ENCODE data around the gene CCDC40. TPM values are rescaled to one million over a fixed set of nuclear protein-coding genes. Genes with fewer than 3 reads are reported as not detected.
A peak's percentile ranks its signal among the peaks of the same experiment; 100 is the strongest.
"Not testable (repeated sequence)": the region's sequence is repeated elsewhere in the genome, so short reads cannot be mapped to it uniquely, and the experiment has no call there.

The CCDC40 gene
- total RNA-seq, 1 experiment from 2014 or later: 5.7 TPM

GRCh38 chr17:80082403-80083135, 46.1 kb downstream of the CCDC40 start:
- DNase-seq (ENCODE audit: low read depth): peak; percentile 68

- DNase-seq (ENCODE audit: low read depth): no peak
Measured at GRCh38 chr17:80083136-80083661, 46.8 kb downstream of the CCDC40 start.

GRCh38 chr17:80084773-80085172, 48.3 kb downstream of the CCDC40 start:
- no peak for DNase-seq (ENCODE audit: low read depth)

DNA sequence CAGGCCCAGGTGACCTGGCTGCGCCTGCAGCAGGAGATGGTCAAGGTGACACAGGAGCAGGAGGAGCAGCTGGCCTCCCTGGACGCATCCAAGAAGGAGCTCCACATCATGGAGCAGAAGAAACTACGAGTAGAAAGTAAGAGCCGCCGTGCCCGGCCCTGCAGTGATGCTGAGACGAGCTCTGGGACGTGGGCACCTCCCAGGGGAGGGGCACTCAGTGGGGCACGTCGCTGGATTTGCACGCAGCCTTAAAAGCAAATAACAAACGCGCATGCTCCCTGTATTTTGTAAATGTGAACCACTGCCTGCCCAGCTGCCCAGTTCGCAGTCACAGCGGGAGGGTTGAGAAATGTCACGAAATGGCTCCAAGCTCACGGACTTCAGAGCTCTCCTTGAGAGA, 49.6 kb downstream of the CCDC40 start:
- no peak for DNase-seq (ENCODE audit: low read depth)

- no peak for DNase-seq (ENCODE audit: low read depth)
Measured at GRCh38 chr17:80086616-80087015, 50.2 kb downstream of the CCDC40 start.

DNA sequence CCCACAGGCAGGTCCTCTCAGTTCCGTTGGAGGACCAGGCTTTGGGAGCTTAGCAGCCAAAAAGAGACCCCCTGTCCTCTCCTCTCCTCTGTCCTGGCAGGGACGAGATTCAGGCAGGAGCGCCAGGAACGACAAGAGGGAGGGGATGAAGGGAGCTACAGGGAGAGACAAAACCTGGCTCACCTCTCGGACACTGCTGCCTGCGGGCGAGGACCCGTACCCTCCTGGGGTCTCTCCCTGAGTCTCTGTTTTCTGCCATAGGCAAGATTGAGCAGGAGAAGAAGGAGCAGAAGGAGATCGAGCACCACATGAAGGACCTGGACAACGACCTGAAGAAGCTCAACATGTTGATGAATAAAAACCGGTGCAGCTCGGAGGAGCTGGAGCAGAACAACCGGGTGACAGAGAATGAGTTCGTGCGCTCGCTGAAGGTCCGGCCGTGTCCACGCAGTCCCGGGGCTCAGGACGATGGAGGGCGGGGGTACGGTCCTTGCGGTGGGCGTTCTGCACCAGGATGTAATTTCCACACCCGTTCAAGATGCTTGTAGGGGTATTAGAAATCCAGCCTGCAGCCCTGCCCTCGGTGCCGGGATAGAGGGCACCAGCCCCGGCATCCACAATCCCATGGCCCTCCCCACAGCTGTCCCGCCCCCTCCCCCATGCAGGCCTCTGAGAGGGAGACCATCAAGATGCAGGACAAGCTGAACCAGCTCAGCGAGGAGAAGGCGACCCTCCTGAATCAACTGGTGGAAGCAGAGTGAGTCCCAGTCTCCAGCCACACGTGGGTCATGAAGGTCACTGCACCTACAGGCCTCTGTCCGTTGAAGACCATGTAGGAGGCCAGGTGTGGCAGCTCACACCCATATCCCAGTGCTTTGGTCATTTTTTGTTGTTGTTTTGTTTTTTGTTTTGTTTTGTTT, 51.2 kb downstream of the CCDC40 start:
- DNase-seq (ENCODE audit: low read depth): no peak

DNA sequence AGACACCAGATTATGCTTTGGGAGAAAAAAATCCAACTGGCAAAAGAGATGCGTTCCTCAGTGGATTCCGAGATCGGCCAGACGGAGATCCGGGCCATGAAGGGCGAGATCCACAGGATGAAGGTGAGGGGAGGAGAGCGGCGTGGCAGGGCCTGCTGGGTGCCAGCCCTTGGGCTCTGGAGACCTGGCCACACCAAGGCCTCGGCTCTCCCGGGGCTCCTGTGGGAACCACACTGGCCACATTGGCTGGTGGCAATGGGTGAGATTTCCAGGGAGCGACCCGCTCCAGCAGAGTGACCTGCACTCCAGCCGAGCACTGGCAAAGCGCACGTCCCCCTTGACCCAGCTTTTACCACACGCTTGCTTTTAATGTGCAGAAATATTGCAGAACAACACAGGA, 53.3 kb downstream of the CCDC40 start:
- DNase-seq (ENCODE audit: low read depth): no peak

DNA sequence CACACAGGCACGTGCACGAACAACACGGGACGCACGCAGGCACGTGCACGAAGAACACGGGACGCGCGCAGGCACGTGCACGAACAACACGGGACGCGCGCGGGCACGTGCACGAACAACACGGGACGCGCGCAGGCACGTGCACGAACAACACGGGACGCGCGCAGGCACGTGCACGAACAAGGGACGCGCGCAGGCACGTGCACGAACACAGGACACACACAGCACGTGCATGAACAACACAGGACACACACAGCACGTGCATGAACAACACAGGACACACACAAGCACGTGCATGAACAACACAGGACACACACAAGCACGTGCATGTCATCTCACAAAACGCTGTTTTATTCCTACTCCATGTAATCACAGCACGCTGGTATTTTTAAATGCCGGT, 53.7 kb downstream of the CCDC40 start:
- DNase-seq (ENCODE audit: low read depth): not testable (repeated sequence)

DNA sequence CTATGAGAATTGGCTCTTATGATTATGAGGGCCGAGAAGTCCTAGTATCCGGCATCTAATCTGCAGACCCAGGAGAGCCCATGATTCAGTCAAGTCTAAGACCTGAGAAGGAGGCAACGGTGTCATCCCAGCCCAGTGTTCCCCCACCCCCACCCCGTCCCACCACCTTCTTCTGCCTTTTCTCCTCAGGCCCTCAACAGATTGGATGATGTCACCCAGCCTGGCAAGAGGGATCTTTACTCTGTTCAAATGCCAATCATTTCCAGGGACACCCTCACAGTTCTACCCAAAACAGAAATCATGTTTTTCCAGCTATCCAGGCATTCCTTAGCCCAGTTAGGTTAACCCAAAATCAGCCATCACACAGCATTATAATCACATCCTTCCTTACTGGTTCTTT, 54.9 kb downstream of the CCDC40 start:
- DNase-seq (ENCODE audit: low read depth): no peak

DNA sequence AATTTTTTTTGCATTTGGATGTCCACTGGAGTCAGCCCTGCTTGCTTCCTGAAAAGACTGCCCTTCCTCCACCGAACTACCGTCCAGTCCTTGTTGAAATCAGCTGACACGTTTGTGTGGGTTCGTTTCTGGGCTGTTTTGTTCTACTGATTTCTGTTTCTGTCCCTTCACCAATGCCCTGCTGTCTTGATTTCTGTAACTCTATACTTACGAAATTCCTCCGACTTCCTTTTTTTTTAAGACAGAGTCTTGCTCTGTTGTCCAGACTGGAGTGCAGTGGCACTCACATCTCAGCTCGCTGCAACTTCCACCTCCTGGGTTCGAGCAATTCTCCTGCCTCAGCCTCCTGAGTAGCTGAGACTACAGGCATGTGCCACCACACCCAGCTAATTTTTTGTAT, 56.5 kb downstream of the CCDC40 start:
- no peak for DNase-seq (ENCODE audit: low read depth)

DNA sequence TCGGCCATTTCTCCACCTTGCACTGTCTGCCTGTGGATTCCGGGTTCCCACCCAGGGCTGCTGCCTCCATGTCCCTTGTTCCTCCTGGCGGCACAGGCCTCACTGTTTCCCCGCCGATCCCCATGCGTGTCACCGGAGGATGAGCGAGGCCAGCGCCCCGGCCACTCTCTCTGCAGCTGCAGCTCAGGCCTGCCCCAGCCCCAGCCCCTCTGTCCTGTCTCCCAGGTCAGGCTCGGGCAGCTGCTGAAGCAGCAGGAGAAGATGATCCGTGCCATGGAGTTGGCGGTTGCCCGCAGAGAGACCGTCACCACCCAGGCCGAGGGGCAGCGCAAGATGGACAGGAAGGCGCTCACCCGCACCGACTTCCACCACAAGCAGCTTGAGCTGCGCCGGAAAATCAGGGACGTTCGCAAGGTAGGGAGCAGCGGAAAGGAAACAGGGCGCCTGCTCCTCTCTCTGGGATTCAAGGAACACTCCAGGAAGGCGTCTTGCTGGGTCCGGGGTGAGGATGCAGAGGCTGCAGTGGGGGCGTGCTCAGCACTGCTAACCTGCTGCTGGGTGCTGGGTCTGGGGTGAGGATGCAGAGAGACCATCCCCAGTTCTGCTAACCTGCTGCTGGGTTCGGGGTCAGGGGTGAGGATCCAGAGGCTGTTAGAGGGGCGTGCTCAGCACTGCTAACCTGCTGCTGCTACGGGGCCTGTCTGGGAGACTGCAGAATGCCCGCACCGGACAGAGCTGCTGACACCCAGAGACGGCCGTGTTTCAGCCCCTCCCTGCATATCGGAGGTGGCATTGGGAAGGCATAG, 58.8 kb downstream of the CCDC40 start:
- DNase-seq (ENCODE audit: low read depth): no peak

- no peak for DNase-seq (ENCODE audit: low read depth)
Measured at GRCh38 chr17:80095844-80096475, 59.5 kb downstream of the CCDC40 start.

DNA sequence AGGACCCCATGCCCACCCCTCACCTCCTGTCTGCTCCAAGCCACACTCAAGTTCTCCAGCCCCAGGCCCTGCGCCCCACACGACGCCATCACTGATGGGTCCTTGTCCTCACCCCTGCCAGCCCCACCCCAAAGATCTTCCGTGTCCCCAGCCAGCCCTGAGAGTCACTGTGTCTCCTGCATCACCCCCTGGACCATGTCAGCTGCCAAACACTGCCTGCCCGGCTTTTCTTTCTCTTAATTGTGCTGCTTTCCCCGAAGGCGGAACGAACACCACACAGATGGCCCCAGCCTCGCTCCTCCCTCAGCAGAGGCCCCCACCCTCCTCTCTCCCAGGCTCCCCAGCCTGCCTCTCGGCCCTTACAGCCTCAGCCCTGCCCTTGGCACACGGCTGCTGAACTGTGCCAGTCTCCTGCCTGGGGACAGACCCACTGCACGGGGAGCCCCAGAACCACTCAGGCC, 60.1 kb downstream of the CCDC40 start:
- no peak for DNase-seq (ENCODE audit: low read depth)

GRCh38 chr17:80097127-80097621, 60.7 kb downstream of the CCDC40 start:
- peak; percentile 38 for DNase-seq (ENCODE audit: low read depth)

DNA sequence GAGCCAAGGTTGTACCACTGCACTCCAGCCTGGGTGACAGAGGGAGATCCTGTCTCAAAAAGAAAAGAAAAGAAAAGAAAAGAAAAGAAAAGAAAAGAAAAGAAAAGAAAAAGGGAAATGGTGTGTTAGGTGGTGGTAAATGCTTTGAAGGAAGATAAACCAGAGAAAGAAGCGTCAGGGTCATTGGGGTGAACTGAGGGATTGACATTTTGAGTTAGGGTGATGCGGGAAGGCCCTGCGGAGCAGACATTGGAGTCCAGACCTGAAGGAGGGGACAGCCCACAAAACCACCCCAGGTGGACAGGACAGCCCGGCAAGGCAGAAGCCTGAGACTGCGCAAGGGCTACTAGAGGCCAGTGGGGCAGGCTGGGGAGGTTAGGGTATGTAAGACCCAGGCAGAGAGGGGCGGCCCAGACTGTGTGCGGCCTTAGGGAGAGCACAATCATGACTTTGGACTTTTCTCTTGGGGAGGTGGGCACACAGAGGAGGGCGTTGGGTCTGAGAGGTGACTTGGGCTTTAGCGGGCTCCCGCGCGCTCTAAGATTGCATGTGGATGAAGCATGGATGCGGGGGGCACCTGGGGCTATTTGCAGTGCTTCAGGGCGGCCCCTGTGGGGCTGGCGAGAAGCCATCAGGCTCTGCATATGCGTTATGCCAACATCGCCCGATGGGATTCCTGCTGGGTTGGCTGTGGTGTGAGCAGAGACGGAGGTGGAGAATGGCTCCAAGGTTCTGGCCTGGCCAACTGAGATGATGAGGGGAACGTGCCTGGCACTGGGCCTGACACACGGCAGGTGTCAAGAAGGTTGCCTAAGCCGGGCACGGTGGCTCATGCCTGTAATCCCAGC, 61.6 kb downstream of the CCDC40 start:
- DNase-seq (ENCODE audit: low read depth): no peak

- DNase-seq (ENCODE audit: low read depth): no peak
Measured at GRCh38 chr17:80099291-80100034, 63.0 kb downstream of the CCDC40 start.

- no peak for DNase-seq (ENCODE audit: low read depth)
Measured at GRCh38 chr17:80100035-80100323, 63.5 kb downstream of the CCDC40 start.

DNA sequence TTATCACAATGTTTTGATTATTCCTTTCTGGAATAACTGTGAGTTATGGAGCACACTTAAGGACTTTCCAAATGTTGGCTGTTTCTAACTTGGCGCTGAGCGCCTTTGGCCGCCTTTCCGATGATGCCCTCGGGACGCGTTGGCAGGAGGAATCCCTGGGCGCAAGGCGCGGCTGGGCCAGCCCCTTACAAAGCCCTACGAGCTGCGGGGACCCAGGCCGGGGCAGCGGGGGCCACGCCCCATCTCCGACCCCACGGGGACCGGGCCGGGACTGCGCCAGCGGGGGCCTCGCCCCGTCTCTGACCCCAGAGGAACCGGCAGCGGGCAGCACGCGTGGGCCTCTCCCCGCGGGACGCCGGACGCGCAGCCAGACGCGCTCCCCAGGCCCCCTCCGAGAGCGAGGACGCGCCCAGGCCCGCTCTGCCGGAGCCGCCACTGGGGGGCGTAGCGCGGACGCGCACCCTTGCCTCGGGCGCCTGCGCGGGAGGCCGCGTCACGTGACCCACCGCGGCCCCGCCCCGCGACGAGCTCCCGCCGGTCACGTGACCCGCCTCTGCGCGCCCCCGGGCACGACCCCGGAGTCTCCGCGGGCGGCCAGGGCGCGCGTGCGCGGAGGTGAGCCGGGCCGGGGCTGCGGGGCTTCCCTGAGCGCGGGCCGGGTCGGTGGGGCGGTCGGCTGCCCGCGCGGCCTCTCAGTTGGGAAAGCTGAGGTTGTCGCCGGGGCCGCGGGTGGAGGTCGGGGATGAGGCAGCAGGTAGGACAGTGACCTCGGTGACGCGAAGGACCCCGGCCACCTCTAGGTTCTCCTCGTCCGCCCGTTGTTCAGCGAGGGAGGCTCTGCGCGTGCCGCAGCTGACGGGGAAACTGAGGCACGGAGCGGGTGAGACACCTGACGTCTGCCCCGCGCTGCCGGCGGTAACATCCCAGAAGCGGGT, 64.8 kb downstream of the CCDC40 start, which contains the start of gene GAA:
GAA (plus strand) TSS at position 571 of the 935 bp plus-strand sequence. CDS start 3,006 bp downstream, outside the sequence.
- peak; percentile 73 for DNase-seq (ENCODE audit: low read depth)
